Fibroblast of skin of scalp (primary cell): ENCODE results near the gene ZDHHC17.
A peak's percentile ranks its signal among the peaks of the same experiment; 100 is the strongest.
"Not testable (repeated sequence)": the region's sequence is repeated elsewhere in the genome, so short reads cannot be mapped to it uniquely, and the experiment has no call there.

Experiments
- DNase-seq: peaks from one replicate; pipeline ENCODE4 v3.0.0-alpha.2; 2013

Gene ZDHHC17

GRCh38 chr12:76768576-76768975, 4.7 kb downstream of the ZDHHC17 start:
- no peak for DNase-seq

- no peak for DNase-seq
These were observed 13.9 kb downstream of the ZDHHC17 start for GRCh38 chr12:76777765-76778216.

- DNase-seq: no peak
These were observed 14.4 kb downstream of the ZDHHC17 start for GRCh38 chr12:76778364-76778763.

GRCh38 chr12:76779310-76779709, 15.4 kb downstream of the ZDHHC17 start:
- not testable (repeated sequence) for DNase-seq

GRCh38 chr12:76781321-76781720, 17.4 kb downstream of the ZDHHC17 start:
- DNase-seq: no peak

- no peak for DNase-seq
These were observed 18.6 kb downstream of the ZDHHC17 start for GRCh38 chr12:76782526-76782925.

GRCh38 chr12:76784600-76785051, 20.7 kb downstream of the ZDHHC17 start:
- DNase-seq: peak; percentile 81

GRCh38 chr12:76785407-76785806, 21.5 kb downstream of the ZDHHC17 start:
- no peak for DNase-seq

- no peak for DNase-seq
These were observed 23.1 kb downstream of the ZDHHC17 start for GRCh38 chr12:76786986-76787385.

- DNase-seq: no peak
These were observed 23.8 kb downstream of the ZDHHC17 start for GRCh38 chr12:76787689-76788088.

- DNase-seq: no peak
These were observed 25.6 kb downstream of the ZDHHC17 start for GRCh38 chr12:76789335-76790050.

GRCh38 chr12:76790564-76791552, 26.9 kb downstream of the ZDHHC17 start:
- peak; percentile 11 for DNase-seq

GRCh38 chr12:76792828-76793227, 28.9 kb downstream of the ZDHHC17 start:
- no peak for DNase-seq

- DNase-seq: no peak
These were observed 34.9 kb downstream of the ZDHHC17 start for GRCh38 chr12:76798864-76799263.

- no peak for DNase-seq
These were observed 35.4 kb downstream of the ZDHHC17 start for GRCh38 chr12:76799362-76799761.

- no peak for DNase-seq
These were observed 38.1 kb downstream of the ZDHHC17 start for GRCh38 chr12:76802060-76802459.

GRCh38 chr12:76804435-76804976, 40.6 kb downstream of the ZDHHC17 start:
- DNase-seq: no peak

GRCh38 chr12:76810671-76811419, 46.9 kb downstream of the ZDHHC17 start:
- DNase-seq: no peak

- no peak for DNase-seq
These were observed 48.1 kb downstream of the ZDHHC17 start for GRCh38 chr12:76811976-76812375.

- DNase-seq: peak; percentile 2
These were observed 49.4 kb downstream of the ZDHHC17 start for GRCh38 chr12:76813265-76813664.

- DNase-seq: no peak
These were observed 50.1 kb downstream of the ZDHHC17 start for GRCh38 chr12:76813972-76814371.

GRCh38 chr12:76820888-76821482, 57.1 kb downstream of the ZDHHC17 start:
- DNase-seq: peak; percentile 48
